HG03457 (cell line): ENCODE data around the gene GNG3.

Experiments
- ATAC-seq: cut with Tn5 transposase; IDR thresholded peaks from one replicate; pipeline ENCODE4 v1.9.1; 2021; ENCODE audit warnings: moderate number of reproducible peaks; ENCODE audit not compliant: unreplicated experiment

GNG3 gene

GRCh38 chr11:62755086-62755615 is 47.7 kb downstream of the GNG3 start:
- ATAC-seq: no peak

- ATAC-seq: no peak
Measured at GRCh38 chr11:62757846-62758788, 50.6 kb downstream of the GNG3 start.
